Gastrocnemius medialis (tissue), 4 donors: Measurements from ENCODE around the gene DMRT3.

Experiments
- POLR2A ChIP-seq, 2 donors: fragments of 450-650 bp; IDR thresholded peaks; one replicate each; pipeline ENCODE4 v1.6.1; 2017; ENCODE audit warnings: antibody characterized with exemption in 2 of 2, mild to moderate bottlenecking in 2 of 2, moderate library complexity in 2 of 2
- TF ChIP-seq, protein P1 (sequence below), 5 experiments: fragments of 450-650 bp in 3 of 5; fragments of 200-600 bp in 2 of 5; sonication (generic) in 2 of 5; IDR thresholded peaks in 4 of 5; conservative IDR thresholded peaks in 1 of 5; 1 replicate in 4 of 5; 2 replicates in 1 of 5; pipeline ENCODE4 v1.5.1; 2016 to 2019; ENCODE audit warnings: antibody characterized with exemption in 5 of 5, mild to moderate bottlenecking in 3 of 5, moderate library complexity in 3 of 5

DNA sequence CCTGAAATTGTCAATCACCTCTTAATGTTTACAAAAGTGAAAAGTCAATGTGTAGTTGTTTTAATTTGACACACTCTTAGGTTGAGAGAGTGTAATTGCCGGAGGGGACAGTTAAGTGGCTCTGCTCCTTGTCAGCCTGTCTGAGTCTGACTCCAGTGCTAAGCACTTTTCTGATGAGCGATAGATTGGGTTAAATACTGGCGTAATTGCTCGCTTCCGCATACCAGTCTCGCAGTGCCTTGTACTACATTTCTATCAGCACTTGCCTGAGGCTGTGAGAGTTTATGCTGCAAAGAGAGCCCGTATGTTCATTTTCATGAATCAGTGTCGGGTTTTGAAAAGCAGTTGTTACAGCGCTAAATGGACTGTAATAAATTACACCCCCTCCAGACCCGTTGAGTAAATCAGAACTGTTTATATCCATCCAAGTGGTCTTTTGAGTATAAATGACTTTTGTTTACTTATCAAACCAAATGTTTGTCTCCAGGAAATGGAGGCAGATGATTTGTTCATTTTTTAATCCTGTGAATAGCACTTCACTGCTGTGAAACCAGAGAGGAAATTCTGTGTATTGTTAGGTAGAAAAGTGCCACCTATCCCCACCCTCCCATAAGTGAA, 41.0 kb upstream of the DMRT3 start:
- TF ChIP-seq, protein P1, sequence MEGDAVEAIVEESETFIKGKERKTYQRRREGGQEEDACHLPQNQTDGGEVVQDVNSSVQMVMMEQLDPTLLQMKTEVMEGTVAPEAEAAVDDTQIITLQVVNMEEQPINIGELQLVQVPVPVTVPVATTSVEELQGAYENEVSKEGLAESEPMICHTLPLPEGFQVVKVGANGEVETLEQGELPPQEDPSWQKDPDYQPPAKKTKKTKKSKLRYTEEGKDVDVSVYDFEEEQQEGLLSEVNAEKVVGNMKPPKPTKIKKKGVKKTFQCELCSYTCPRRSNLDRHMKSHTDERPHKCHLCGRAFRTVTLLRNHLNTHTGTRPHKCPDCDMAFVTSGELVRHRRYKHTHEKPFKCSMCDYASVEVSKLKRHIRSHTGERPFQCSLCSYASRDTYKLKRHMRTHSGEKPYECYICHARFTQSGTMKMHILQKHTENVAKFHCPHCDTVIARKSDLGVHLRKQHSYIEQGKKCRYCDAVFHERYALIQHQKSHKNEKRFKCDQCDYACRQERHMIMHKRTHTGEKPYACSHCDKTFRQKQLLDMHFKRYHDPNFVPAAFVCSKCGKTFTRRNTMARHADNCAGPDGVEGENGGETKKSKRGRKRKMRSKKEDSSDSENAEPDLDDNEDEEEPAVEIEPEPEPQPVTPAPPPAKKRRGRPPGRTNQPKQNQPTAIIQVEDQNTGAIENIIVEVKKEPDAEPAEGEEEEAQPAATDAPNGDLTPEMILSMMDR (IDR thresholded peaks at IDR 0.05 in 4 of 5, conservative IDR thresholded peaks at IDR 0.05 in 1 of 5) = no peak
- no peak for TF ChIP-seq POLR2A (IDR thresholded peaks at IDR 0.05)
